GM23338 (cell line): Measurements from ENCODE around the gene INHBB. TPM values are rescaled to one million over a fixed set of nuclear protein-coding genes. Genes with fewer than 3 reads are reported as not detected.

Experiments
- ATAC-seq: fragments of 200-7000 bp; cut with Tn5 transposase; 3 replicates; pipeline ENCODE4 v1.9.1; 2020
- DNase-seq: peaks from one replicate; pipeline ENCODE4 v3.0.0-alpha.2; 2015; ENCODE audit warnings: low spot score
- H2AFZ ChIP-seq: fragments of 200-600 bp; sonication (generic); 2 replicates; pipeline ENCODE4 v1.8.0; 2016; ENCODE audit warnings: antibody characterized with exemption, mild to moderate bottlenecking, moderate library complexity
- H3F3A ChIP-seq: fragments of 200-600 bp; sonication (generic); replicated peaks from 2 replicates; pipeline ENCODE4 v1.8.0; 2017; ENCODE audit warnings: antibody characterized with exemption, mixed run types, low read depth
- H3K27ac ChIP-seq: fragments of 200-600 bp; sonication (generic); 2 replicates; pipeline ENCODE4 v1.6.1; 2016; ENCODE audit warnings: low read depth
- H3K27me3 ChIP-seq: fragments of 200-600 bp; sonication (generic); 2 replicates; pipeline ENCODE4 v1.8.0; 2016; ENCODE audit warnings: mild to moderate bottlenecking, mixed run types, moderate library complexity; ENCODE audit not compliant: insufficient read depth
- H3K36me3 ChIP-seq: fragments of 200-600 bp; sonication (generic); 2 replicates; pipeline ENCODE4 v1.8.0; 2016; ENCODE audit warnings: mild to moderate bottlenecking; ENCODE audit not compliant: insufficient read depth
- H3K4me1 ChIP-seq: fragments of 200-600 bp; sonication (generic); 2 replicates; pipeline ENCODE4 v1.8.0; 2016; ENCODE audit warnings: mild to moderate bottlenecking, moderate library complexity; ENCODE audit not compliant: insufficient read depth
- H3K4me2 ChIP-seq: fragments of 200-600 bp; sonication (generic); 2 replicates; pipeline ENCODE4 v1.7.1; 2017; ENCODE audit warnings: mixed run types
- H3K4me3 ChIP-seq: fragments of 200-600 bp; sonication (generic); 2 replicates; pipeline ENCODE4 v1.6.1; 2016; ENCODE audit warnings: mixed run types
- H3K79me2 ChIP-seq: fragments of 200-600 bp; sonication (generic); replicated peaks from 2 replicates; pipeline ENCODE4 v1.8.0; 2017; ENCODE audit warnings: mild to moderate bottlenecking; ENCODE audit not compliant: insufficient read depth
- H3K9me2 ChIP-seq: fragments of 200-600 bp; sonication (generic); 2 replicates; pipeline ENCODE4 v1.8.0; 2017; ENCODE audit not compliant: insufficient read depth
- H4K20me1 ChIP-seq: fragments of 200-600 bp; sonication (generic); replicated peaks from 2 replicates; pipeline ENCODE4 v1.8.0; 2017; ENCODE audit warnings: mild to moderate bottlenecking; ENCODE audit not compliant: insufficient read depth
- H3K27ac Mint-ChIP-seq: 2 replicates; pipeline ENCODE4 v1.8.0; 2020; ENCODE audit warnings: inconsistent platforms, mild to moderate bottlenecking, moderate library complexity, mixed read lengths
- H3K27me3 Mint-ChIP-seq: 3 replicates; pipeline ENCODE4 v1.8.0; 2022; ENCODE audit warnings: low read depth, mild to moderate bottlenecking, moderate library complexity, mixed read lengths, inconsistent platforms; ENCODE audit not compliant: insufficient read depth, poor library complexity
- H3K36me3 Mint-ChIP-seq: 3 replicates; pipeline ENCODE4 v1.8.0; 2021; ENCODE audit warnings: low read depth, mild to moderate bottlenecking, inconsistent platforms, moderate library complexity, mixed read lengths
- H3K4me1 Mint-ChIP-seq: 3 replicates; pipeline ENCODE4 v1.8.0; 2020; ENCODE audit warnings: mild to moderate bottlenecking, inconsistent platforms, mixed read lengths
- H3K4me3 Mint-ChIP-seq: 3 replicates; pipeline ENCODE4 v1.8.0; 2021; ENCODE audit warnings: moderate library complexity, mild to moderate bottlenecking, inconsistent platforms, mixed read lengths
- H3K9me3 Mint-ChIP-seq: 3 replicates; pipeline ENCODE4 v1.8.0; 2020; ENCODE audit warnings: moderate library complexity, mild to moderate bottlenecking, inconsistent platforms, mixed read lengths
- CREB1 ChIP-seq: fragments of 250-450 bp; sonication (Bioruptor Pico); IDR thresholded peaks from 2 replicates; pipeline ENCODE4 v1.5.0; 2020; ENCODE audit warnings: low read depth, mild to moderate bottlenecking, moderate library complexity
- ETS1 ChIP-seq: IDR thresholded peaks from 2 replicates; pipeline ENCODE4 v1.6.1; 2016; ENCODE audit warnings: antibody characterized with exemption
- JUNB ChIP-seq: IDR thresholded peaks from one replicate; pipeline ENCODE4 v1.6.1; 2016; ENCODE audit warnings: antibody characterized with exemption; ENCODE audit not compliant: unreplicated experiment
- POLR2AphosphoS5 ChIP-seq: IDR thresholded peaks from 2 replicates; pipeline ENCODE4 v1.6.1; 2016; ENCODE audit warnings: antibody characterized with exemption, low read depth
- STAT1 ChIP-seq: IDR thresholded peaks from one replicate; pipeline ENCODE4 v1.6.1; 2016; ENCODE audit warnings: antibody characterized with exemption; ENCODE audit not compliant: unreplicated experiment
- ZNF114 ChIP-seq: fragments of 250-450 bp; sonication (Bioruptor Pico); IDR thresholded peaks from 2 replicates; pipeline ENCODE4 v1.5.0; 2020; ENCODE audit warnings: mild to moderate bottlenecking, moderate library complexity
- ZNF331 ChIP-seq: fragments of 250-450 bp; sonication (Bioruptor Pico); IDR thresholded peaks from 2 replicates; pipeline ENCODE4 v1.5.0; 2020; ENCODE audit warnings: low read depth, mild to moderate bottlenecking, moderate library complexity
- ZNF462 ChIP-seq: fragments of 250-450 bp; sonication (Bioruptor Pico); IDR thresholded peaks from 2 replicates; pipeline ENCODE4 v1.5.0; 2020; ENCODE audit warnings: mild to moderate bottlenecking, moderate library complexity
- polyA plus RNA-seq: library from polyadenylated mRNA; unstranded; fragments of >200 nt; fragmentation: Nextera tagmentation; extraction: Ambion mirVana; gene quantifications from 2 replicates; pipeline ENCODE4 v1.2.1, GENCODE V29; 2016
- total RNA-seq: library from RNA; depleted of rRNA; stranded (reverse); fragments of >200 nt; shearing (Covaris generic); gene quantifications from 2 replicates; pipeline ENCODE4 v1.2.3, GENCODE V29; 2014

INHBB gene
- total and polyA plus RNA-seq, 2 experiments from 2014 or later: 0.21 TPM; not detected in 1

GRCh38 chr2:120367221-120367620 is 21.3 kb downstream of the INHBB start:
- H3K27ac Mint-ChIP-seq: no peak overlapping the region
- Histone ChIP-seq H3F3A (no peaks in the 10 kb centered on the region), H4K20me1 (no peaks in the 10 kb centered on the region), H3K27me3 (no peaks in the 10 kb centered on the region), H3K4me1 (peaks cover 12% of the 10 kb centered on the region), H3K9me2 (no peaks in the 10 kb centered on the region), H3K79me2 (no peaks in the 10 kb centered on the region), H3K4me2 (no peak overlapping the region), H2AFZ (no peak overlapping the region), H3K27ac (no peak overlapping the region), H3K36me3 (no peaks in the 10 kb centered on the region), H3K4me3 (no peak overlapping the region)
- no peak overlapping the region for H3K4me3 Mint-ChIP-seq
- peaks cover 25% of the 10 kb centered on the region for H3K4me1 Mint-ChIP-seq
- no peaks in the 10 kb centered on the region for H3K36me3 Mint-ChIP-seq
- H3K27me3 Mint-ChIP-seq: peaks cover 34% of the 10 kb centered on the region
- ATAC-seq: no peak
- no peak for TF ChIP-seq JUNB
- DNase-seq: no peak
- H3K9me3 Mint-ChIP-seq: no peaks in the 10 kb centered on the region; the same call in 2 of the 3 replicates

- H3K27ac ChIP-seq: no peak overlapping the region
- peaks cover 1% of the 10 kb centered on the region for H3F3A ChIP-seq
- ATAC-seq (no peak), DNase-seq (no peak)
- H2AFZ ChIP-seq: no peak overlapping the region
- H4K20me1 ChIP-seq: no peaks in the 10 kb centered on the region
- peaks cover 16% of the 10 kb centered on the region for H3K4me1 ChIP-seq
- H3K4me2 ChIP-seq: no peak overlapping the region
- H3K4me1 Mint-ChIP-seq: peaks cover 26% of the 10 kb centered on the region
- peak overlapping the region; percentile 73 for H3K27ac Mint-ChIP-seq
- no peaks in the 10 kb centered on the region for H3K36me3 Mint-ChIP-seq
- H3K27me3 Mint-ChIP-seq: peaks cover 34% of the 10 kb centered on the region
- H3K27me3 ChIP-seq: no peaks in the 10 kb centered on the region
- no peaks in the 10 kb centered on the region; the same call in 2 of the 3 replicates for H3K9me3 Mint-ChIP-seq
- H3K4me3 ChIP-seq: no peak overlapping the region
- no peaks in the 10 kb centered on the region for H3K79me2 ChIP-seq
- TF ChIP-seq ZNF331 (CRISPR knock-in tag) (no peak), POLR2AphosphoS5 (no peak), CREB1 (CRISPR knock-in tag) (no peak)
- no peaks in the 10 kb centered on the region for H3K9me2 ChIP-seq
- H3K4me3 Mint-ChIP-seq: no peak overlapping the region
- H3K36me3 ChIP-seq: no peaks in the 10 kb centered on the region
Measured at GRCh38 chr2:120367649-120368048, 21.7 kb downstream of the INHBB start.

- Mint-ChIP-seq H3K36me3 (no peaks in the 10 kb centered on the region), H3K27me3 (peaks cover 34% of the 10 kb centered on the region)
- ATAC-seq: no peak
- TF ChIP-seq POLR2AphosphoS5: no peak
- TF ChIP-seq STAT1: no peak
- TF ChIP-seq CREB1 (CRISPR knock-in tag): no peak
- no peak for TF ChIP-seq ETS1
- no peak for TF ChIP-seq ZNF462 (CRISPR knock-in tag)
- TF ChIP-seq ZNF114 (CRISPR knock-in tag): no peak
Measured at GRCh38 chr2:120368086-120368485, 22.1 kb downstream of the INHBB start.

More at GRCh38 chr2:120368086-120368485, 22.1 kb downstream of the INHBB start:
- H3K9me3 Mint-ChIP-seq: no peaks in the 10 kb centered on the region; the same call in 2 of the 3 replicates
- no peaks in the 10 kb centered on the region for H3K9me2 ChIP-seq
- H3K79me2 ChIP-seq: no peaks in the 10 kb centered on the region
- H3K4me2 ChIP-seq: no peak overlapping the region
- no peaks in the 10 kb centered on the region for H3K36me3 ChIP-seq
- H3K27ac ChIP-seq: no peak overlapping the region
- H3F3A ChIP-seq: peaks cover 5% of the 10 kb centered on the region
- H3K4me3 ChIP-seq: no peak overlapping the region
- H3K4me3 Mint-ChIP-seq: no peak overlapping the region
- H3K27me3 ChIP-seq: no peaks in the 10 kb centered on the region
- H3K4me1 ChIP-seq: peaks cover 21% of the 10 kb centered on the region
- no peaks in the 10 kb centered on the region for H4K20me1 ChIP-seq
- H3K4me1 Mint-ChIP-seq: peaks cover 26% of the 10 kb centered on the region
- H3K27ac Mint-ChIP-seq: no peak overlapping the region
- no peak for DNase-seq
- no peak overlapping the region for H2AFZ ChIP-seq
